ENCODE results near the gene SMG6.

The SMG6 gene

GRCh38 chr17:2157081-2157480, 146.5 kb downstream of the SMG6 start:
- no peak overlapping the region for H3K4me3 ChIP-seq (ENCODE audit: low read length)
- no peak for DNase-seq (ENCODE audit: low read depth)
- TF ChIP-seq CTCF (conservative IDR thresholded peaks at IDR 0.05; ENCODE audit: low read depth, low read length) = no peak

- no peak for TF ChIP-seq CTCF (conservative IDR thresholded peaks at IDR 0.05; ENCODE audit: low read depth, low read length)
- H3K4me3 ChIP-seq (ENCODE audit: low read length) = no peak overlapping the region
- no peak for DNase-seq (ENCODE audit: low read depth)
Measured at GRCh38 chr17:2156666-2157065, 146.9 kb downstream of the SMG6 start.

- TF ChIP-seq CTCF (conservative IDR thresholded peaks at IDR 0.05; ENCODE audit: low read depth, low read length) = no peak
- DNase-seq (ENCODE audit: low read depth) = no peak
Measured at GRCh38 chr17:2155573-2155972, 148.0 kb downstream of the SMG6 start.

GRCh38 chr17:2151358-2152033, 152.1 kb downstream of the SMG6 start:
- no peak overlapping the region for H3K4me3 ChIP-seq (ENCODE audit: low read length)
- no peak for TF ChIP-seq CTCF (conservative IDR thresholded peaks at IDR 0.05; ENCODE audit: low read depth, low read length)
- DNase-seq (ENCODE audit: low read depth) = no peak

More at GRCh38 chr17:2155573-2155972, 148.0 kb downstream of the SMG6 start:
- no peak overlapping the region for H3K4me3 ChIP-seq (ENCODE audit: low read length)

- no peak for TF ChIP-seq CTCF (conservative IDR thresholded peaks at IDR 0.05; ENCODE audit: low read depth, low read length)
- no peak overlapping the region for H3K4me3 ChIP-seq (ENCODE audit: low read length)
- no peak for DNase-seq (ENCODE audit: low read depth)
Measured at GRCh38 chr17:2150806-2151205, 152.8 kb downstream of the SMG6 start.

GRCh38 chr17:2149934-2150333, 153.7 kb downstream of the SMG6 start:
- H3K4me3 ChIP-seq (ENCODE audit: low read length) = no peak overlapping the region
- TF ChIP-seq CTCF (conservative IDR thresholded peaks at IDR 0.05; ENCODE audit: low read depth, low read length) = no peak
- no peak for DNase-seq (ENCODE audit: low read depth)

GRCh38 chr17:2146132-2146871, 157.3 kb downstream of the SMG6 start:
- no peak overlapping the region for H3K4me3 ChIP-seq (ENCODE audit: low read length)
- no peak for TF ChIP-seq CTCF (conservative IDR thresholded peaks at IDR 0.05; ENCODE audit: low read depth, low read length)
- no peak for DNase-seq (ENCODE audit: low read depth)

Measured in retinal pigment epithelial cell (primary cell).